ENCODE data around the gene CAMK2N1. TPM values are rescaled to one million over a fixed set of nuclear protein-coding genes. Genes with fewer than 3 reads are reported as not detected.

The CAMK2N1 gene
- total RNA-seq, 1 experiment from 2014 or later: 10.1 TPM

GRCh38 chr1:20507564-20508410, 21.8 kb upstream of the CAMK2N1 start, which contains the start of gene MUL1 (continued):
- TF ChIP-seq NFE2L1 (CRISPR knock-in tag; IDR thresholded peaks at IDR 0.05) (0 out of 2 replicates have a peak, but pooled peaks have one; percentile 24), ATF1 (CRISPR knock-in tag; IDR thresholded peaks at IDR 0.05) (peak; percentile 84; the same call in 1 of the 2 replicates), JAZF1 (CRISPR knock-in tag; IDR thresholded peaks at IDR 0.05) (no peak), HMGXB4 (CRISPR knock-in tag; IDR thresholded peaks at IDR 0.05) (peak; percentile 67; the same call in 1 of the 2 replicates), FOXP4 (CRISPR knock-in tag; IDR thresholded peaks at IDR 0.05) (peak; percentile 63; the same call in 1 of the 2 replicates), GABPB1 (CRISPR knock-in tag; IDR thresholded peaks at IDR 0.05) (peak; percentile 87), FOXP1 (CRISPR knock-in tag; IDR thresholded peaks at IDR 0.05; ENCODE audit: borderline replicate concordance) (peak; percentile 74; the same call in 1 of the 2 replicates), ARID4B (CRISPR knock-in tag; IDR thresholded peaks at IDR 0.05; ENCODE audit: borderline replicate concordance) (no peak; the same call in 1 of the 2 replicates), E2F1 (CRISPR knock-in tag; IDR thresholded peaks at IDR 0.05) (peak; percentile 53; the same call in 1 of the 2 replicates), SP1 (CRISPR knock-in tag; conservative IDR thresholded peaks at IDR 0.05) (peak; percentile 43; the same call in 1 of the 2 replicates), MYBL2 (CRISPR knock-in tag; IDR thresholded peaks at IDR 0.05) (0 out of 2 replicates have a peak, but pooled peaks have one; percentile 59), IRF1 (CRISPR knock-in tag; IDR thresholded peaks at IDR 0.05) (0 out of 2 replicates have a peak, but pooled peaks have one; percentile 20), ESRRA (CRISPR knock-in tag; IDR thresholded peaks at IDR 0.05; ENCODE audit: borderline replicate concordance) (peak; percentile 33; the same call in 1 of the 2 replicates), NR2C2 (CRISPR knock-in tag; IDR thresholded peaks at IDR 0.05) (peak; percentile 50; the same call in 1 of the 2 replicates), KAT7 (CRISPR knock-in tag; IDR thresholded peaks at IDR 0.05; ENCODE audit: borderline replicate concordance) (no peak)

Measured in WTC11 (cell line).